Erythroblast (primary cell): ENCODE data around the gene SLC35F6.

ENCODE experiments used
- GATA1 ChIP-seq: IDR thresholded peaks from 2 replicates; pipeline ENCODE4 v1.6.1; 2011; ENCODE audit warnings: low read depth, mild to moderate bottlenecking, control low read depth, low read length, moderate library complexity
- POLR2A ChIP-seq: IDR thresholded peaks from 2 replicates; pipeline ENCODE4 v1.6.1; 2011; ENCODE audit warnings: mild to moderate bottlenecking, low read length

- TF ChIP-seq POLR2A (no peak), GATA1 (no peak)
Observed at GRCh38 chr2:26801796-26802195, 37.7 kb downstream of the SLC35F6 start.
